ENCODE measurements around the gene ARHGEF11. TPM values are rescaled to one million over a fixed set of nuclear protein-coding genes. Genes with fewer than 3 reads are reported as not detected.

ARHGEF11 gene
- total and polyA plus RNA-seq, 9 of the 15 experiments (the other 6 are each of a cell fraction or from before 2014, with no cell fraction given) = 0.14 to 15.5 (median 9.0) TPM

DNA sequence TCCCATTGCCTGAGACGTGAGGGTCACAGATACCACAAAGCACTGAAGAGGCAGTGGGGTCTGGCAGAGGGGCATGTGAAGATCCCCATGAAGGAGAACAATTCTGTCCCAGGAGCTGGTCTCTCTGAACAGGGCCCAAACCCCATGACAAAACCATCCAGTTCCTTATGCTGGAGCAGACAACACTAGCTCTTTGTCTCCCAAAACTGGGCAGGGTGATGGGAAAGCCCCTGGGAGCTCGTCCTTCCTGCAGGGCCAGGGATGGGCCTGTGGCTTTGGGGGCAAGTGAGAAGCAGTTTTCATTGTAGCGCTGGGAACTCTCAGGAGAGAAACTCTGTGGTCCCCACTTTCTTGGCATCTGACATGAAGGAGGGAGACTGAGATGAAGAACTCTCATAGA lies 45.2 kb upstream of the ARHGEF11 start (continued):
- TF ChIP-seq, protein P1, sequence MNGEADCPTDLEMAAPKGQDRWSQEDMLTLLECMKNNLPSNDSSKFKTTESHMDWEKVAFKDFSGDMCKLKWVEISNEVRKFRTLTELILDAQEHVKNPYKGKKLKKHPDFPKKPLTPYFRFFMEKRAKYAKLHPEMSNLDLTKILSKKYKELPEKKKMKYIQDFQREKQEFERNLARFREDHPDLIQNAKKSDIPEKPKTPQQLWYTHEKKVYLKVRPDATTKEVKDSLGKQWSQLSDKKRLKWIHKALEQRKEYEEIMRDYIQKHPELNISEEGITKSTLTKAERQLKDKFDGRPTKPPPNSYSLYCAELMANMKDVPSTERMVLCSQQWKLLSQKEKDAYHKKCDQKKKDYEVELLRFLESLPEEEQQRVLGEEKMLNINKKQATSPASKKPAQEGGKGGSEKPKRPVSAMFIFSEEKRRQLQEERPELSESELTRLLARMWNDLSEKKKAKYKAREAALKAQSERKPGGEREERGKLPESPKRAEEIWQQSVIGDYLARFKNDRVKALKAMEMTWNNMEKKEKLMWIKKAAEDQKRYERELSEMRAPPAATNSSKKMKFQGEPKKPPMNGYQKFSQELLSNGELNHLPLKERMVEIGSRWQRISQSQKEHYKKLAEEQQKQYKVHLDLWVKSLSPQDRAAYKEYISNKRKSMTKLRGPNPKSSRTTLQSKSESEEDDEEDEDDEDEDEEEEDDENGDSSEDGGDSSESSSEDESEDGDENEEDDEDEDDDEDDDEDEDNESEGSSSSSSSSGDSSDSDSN (IDR thresholded peaks at IDR 0.05; ENCODE audit: borderline replicate concordance in 1 of 2, low read depth in 2 of 2, low read length in 2 of 2) = no peak
- TF ChIP-seq FOXK1 (CRISPR knock-in tag; IDR thresholded peaks at IDR 0.05; ENCODE audit: borderline replicate concordance) (no peak), RBM34 (IDR thresholded peaks at IDR 0.05; ENCODE audit: borderline replicate concordance, insufficient read depth, low read length) (no peak), EP300 (IDR thresholded peaks at IDR 0.05; ENCODE audit: low read length) (no peak), ETS1 (conservative IDR thresholded peaks at IDR 0.05; ENCODE audit: control insufficient read depth, low read depth, low read length) (no peak), CBX8 (IDR thresholded peaks at IDR 0.05; ENCODE audit: borderline replicate concordance, extremely low read depth, low read depth, low read length, poor library complexity, severe bottlenecking) (no peak), RERE (CRISPR knock-in tag; IDR thresholded peaks at IDR 0.05; ENCODE audit: borderline replicate concordance) (no peak)

Data from K562 (cell line).